Dedifferentiated amniotic fluid mesenchymal stem cell (primary cell): ENCODE measurements around the gene NOX5.
"Not testable (repeated sequence)": the region's sequence is repeated elsewhere in the genome, so short reads cannot be mapped to it uniquely, and the experiment has no call there.

Experiments used
- DNase-seq: peaks from one replicate; pipeline ENCODE4 v3.0.0-alpha.2; 2016; ENCODE audit errors: extremely low spot score

The NOX5 gene

GRCh38 chr15:69058830-69059556 lies 44.5 kb downstream of the NOX5 start:
- peak; percentile 92 for DNase-seq

- no peak for DNase-seq
These were observed 45.1 kb downstream of the NOX5 start for GRCh38 chr15:69059557-69059943.

GRCh38 chr15:69060041-69060481 lies 45.6 kb downstream of the NOX5 start:
- no peak for DNase-seq

GRCh38 chr15:69060744-69061143 lies 46.2 kb downstream of the NOX5 start:
- DNase-seq = no peak

GRCh38 chr15:69061414-69061842 lies 46.9 kb downstream of the NOX5 start:
- no peak for DNase-seq

GRCh38 chr15:69064649-69065048 lies 50.2 kb downstream of the NOX5 start:
- DNase-seq = no peak

- DNase-seq = no peak
These were observed 51.8 kb downstream of the NOX5 start for GRCh38 chr15:69066007-69066995.

- DNase-seq = no peak
These were observed 52.8 kb downstream of the NOX5 start for GRCh38 chr15:69067296-69067695.

- DNase-seq = no peak
These were observed 53.7 kb downstream of the NOX5 start for GRCh38 chr15:69068157-69068556.

- not testable (repeated sequence) for DNase-seq
These were observed 54.8 kb downstream of the NOX5 start for GRCh38 chr15:69069290-69069689.

GRCh38 chr15:69069996-69070395 lies 55.5 kb downstream of the NOX5 start:
- no peak for DNase-seq

GRCh38 chr15:69070396-69070795 lies 55.9 kb downstream of the NOX5 start:
- no peak for DNase-seq

- DNase-seq = no peak
These were observed 56.8 kb downstream of the NOX5 start for GRCh38 chr15:69071260-69071659.

- no peak for DNase-seq
These were observed 58.4 kb downstream of the NOX5 start for GRCh38 chr15:69072906-69073305.

GRCh38 chr15:69074001-69074842 lies 59.7 kb downstream of the NOX5 start:
- DNase-seq = no peak

- DNase-seq = no peak
These were observed 60.3 kb downstream of the NOX5 start for GRCh38 chr15:69074843-69075224.

GRCh38 chr15:69075440-69075839 lies 60.9 kb downstream of the NOX5 start:
- DNase-seq = no peak

GRCh38 chr15:69076756-69077155 lies 62.3 kb downstream of the NOX5 start:
- DNase-seq = no peak

- no peak for DNase-seq
These were observed 64.1 kb downstream of the NOX5 start for GRCh38 chr15:69078638-69079037.

GRCh38 chr15:69080295-69081248 lies 66.1 kb downstream of the NOX5 start:
- no peak for DNase-seq
